ENCODE data around the gene ADAMTS18.

DNA sequence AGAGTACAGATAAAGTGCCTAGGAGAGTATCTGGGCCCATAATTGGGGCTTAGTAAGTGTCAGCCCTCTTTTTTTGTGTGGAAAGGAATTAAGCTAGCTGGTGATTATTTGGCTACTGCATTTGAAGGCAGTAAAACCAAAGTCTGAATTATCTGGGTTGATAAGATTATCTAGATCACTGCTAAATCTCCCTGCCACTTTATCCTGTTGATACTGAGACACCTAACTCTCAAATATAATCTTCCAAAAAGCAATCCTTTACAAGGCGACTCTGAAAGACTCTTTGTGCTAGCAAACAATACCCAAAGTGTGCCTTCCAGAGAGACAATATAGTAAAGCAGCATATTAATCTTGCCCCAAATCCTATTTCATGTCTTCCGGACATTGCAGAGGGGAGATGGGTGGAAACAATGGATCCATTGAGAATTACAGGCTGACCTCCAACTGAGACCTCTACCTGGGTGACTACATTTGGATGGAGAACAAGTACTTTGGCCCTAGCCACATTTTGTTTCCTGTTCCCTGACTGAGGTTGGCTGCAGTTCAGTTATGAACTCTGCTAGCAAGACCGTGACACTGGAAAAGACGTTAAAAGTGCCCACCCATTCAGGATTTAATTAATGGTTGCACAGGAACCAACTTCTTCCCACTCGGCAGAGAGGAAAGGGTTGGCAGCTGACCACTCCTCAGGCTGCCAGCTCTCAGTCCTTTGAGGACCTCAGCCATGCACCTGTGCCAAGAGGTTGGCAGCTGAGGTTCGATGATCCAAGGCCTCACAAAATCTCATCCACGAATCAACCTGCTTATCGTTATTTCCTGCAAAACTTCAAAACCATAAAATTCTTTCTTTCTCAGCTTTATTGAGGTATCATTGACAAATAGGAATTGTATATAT is 163.1 kb downstream of the ADAMTS18 start:
- no peak for TF ChIP-seq CTCF (IDR thresholded peaks at IDR 0.05)
- no peak for TF ChIP-seq POLR2A (IDR thresholded peaks at IDR 0.05)
- no peak for TF ChIP-seq POLR2AphosphoS5 (IDR thresholded peaks at IDR 0.05)
